ENCODE measurements around the gene LTBP2.

Gene LTBP2

GRCh38 chr14:74583689-74584434, 28.2 kb downstream of the LTBP2 start:
- H3K4me3 ChIP-seq (ENCODE audit: insufficient read depth, low read depth, low read length), result no peak overlapping the region
- H3K4me1 ChIP-seq (ENCODE audit: control insufficient read depth, insufficient read depth, low read length), result no peaks in the 10 kb centered on the region
- H3K9me3 ChIP-seq (ENCODE audit: control insufficient read depth, low read length), result no peaks in the 10 kb centered on the region
- H3K36me3 ChIP-seq (ENCODE audit: control insufficient read depth, insufficient read depth, low read length), result no peaks in the 10 kb centered on the region
- WGBS, 2 experiments, result 84 to 88% methylated on average over 6 of the region's 6 CpGs
- no peak overlapping the region for H3K27ac ChIP-seq (ENCODE audit: insufficient read depth, low read depth, low read length, poor library complexity, severe bottlenecking)
- H3K27me3 ChIP-seq (ENCODE audit: control insufficient read depth, insufficient read depth, low read length, poor library complexity, severe bottlenecking), result no peaks in the 10 kb centered on the region

DNA sequence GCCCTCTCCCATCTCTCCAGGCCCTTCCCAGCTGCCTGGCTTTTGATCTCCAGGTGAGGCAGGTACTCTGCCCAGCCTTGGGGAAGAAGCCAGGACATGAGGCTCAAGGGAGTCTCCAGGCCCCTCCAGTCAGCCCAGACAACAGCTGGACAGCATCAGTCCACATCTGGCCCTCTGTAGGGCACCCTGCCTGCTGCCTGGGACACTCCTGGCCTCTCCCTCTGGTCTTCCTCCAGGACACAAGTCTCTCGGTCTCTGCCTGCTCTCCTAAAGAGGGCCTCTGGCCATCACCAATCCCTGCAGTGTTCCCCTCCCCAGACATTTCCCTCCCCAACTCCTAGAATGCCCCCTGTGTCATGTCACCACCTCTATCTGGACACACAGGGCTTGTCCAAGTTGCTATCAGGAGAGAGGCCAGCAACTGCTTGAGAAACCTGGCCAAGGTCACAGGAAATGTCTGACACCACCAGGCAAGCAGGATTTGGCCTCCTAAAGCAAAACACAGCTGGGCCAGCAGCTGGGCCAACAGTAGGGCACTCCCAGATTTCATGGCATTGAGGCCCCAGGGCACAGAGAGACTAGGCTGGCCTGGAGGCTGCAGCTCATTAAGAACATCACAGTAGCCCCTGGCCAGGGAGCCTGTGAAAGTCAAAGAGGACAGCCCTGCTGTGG, 29.0 kb downstream of the LTBP2 start:
- no peaks in the 10 kb centered on the region for H3K27me3 ChIP-seq (ENCODE audit: control insufficient read depth, insufficient read depth, low read length, poor library complexity, severe bottlenecking)
- no peaks in the 10 kb centered on the region for H3K9me3 ChIP-seq (ENCODE audit: control insufficient read depth, low read length)
- no peak overlapping the region for H3K4me3 ChIP-seq (ENCODE audit: insufficient read depth, low read depth, low read length)
- H3K27ac ChIP-seq (ENCODE audit: insufficient read depth, low read depth, low read length, poor library complexity, severe bottlenecking), result no peak overlapping the region
- WGBS, 2 experiments, result 88 to 89% methylated on average over 1 of the region's 1 CpG
- no peaks in the 10 kb centered on the region for H3K4me1 ChIP-seq (ENCODE audit: control insufficient read depth, insufficient read depth, low read length)
- H3K36me3 ChIP-seq (ENCODE audit: control insufficient read depth, insufficient read depth, low read length), result no peaks in the 10 kb centered on the region

GRCh38 chr14:74580275-74580672, 31.8 kb downstream of the LTBP2 start:
- H3K27me3 ChIP-seq (ENCODE audit: control insufficient read depth, insufficient read depth, low read length, poor library complexity, severe bottlenecking), result no peaks in the 10 kb centered on the region
- WGBS, 2 experiments, result 87 to 96% methylated on average over 4 of the region's 4 CpGs

DNA sequence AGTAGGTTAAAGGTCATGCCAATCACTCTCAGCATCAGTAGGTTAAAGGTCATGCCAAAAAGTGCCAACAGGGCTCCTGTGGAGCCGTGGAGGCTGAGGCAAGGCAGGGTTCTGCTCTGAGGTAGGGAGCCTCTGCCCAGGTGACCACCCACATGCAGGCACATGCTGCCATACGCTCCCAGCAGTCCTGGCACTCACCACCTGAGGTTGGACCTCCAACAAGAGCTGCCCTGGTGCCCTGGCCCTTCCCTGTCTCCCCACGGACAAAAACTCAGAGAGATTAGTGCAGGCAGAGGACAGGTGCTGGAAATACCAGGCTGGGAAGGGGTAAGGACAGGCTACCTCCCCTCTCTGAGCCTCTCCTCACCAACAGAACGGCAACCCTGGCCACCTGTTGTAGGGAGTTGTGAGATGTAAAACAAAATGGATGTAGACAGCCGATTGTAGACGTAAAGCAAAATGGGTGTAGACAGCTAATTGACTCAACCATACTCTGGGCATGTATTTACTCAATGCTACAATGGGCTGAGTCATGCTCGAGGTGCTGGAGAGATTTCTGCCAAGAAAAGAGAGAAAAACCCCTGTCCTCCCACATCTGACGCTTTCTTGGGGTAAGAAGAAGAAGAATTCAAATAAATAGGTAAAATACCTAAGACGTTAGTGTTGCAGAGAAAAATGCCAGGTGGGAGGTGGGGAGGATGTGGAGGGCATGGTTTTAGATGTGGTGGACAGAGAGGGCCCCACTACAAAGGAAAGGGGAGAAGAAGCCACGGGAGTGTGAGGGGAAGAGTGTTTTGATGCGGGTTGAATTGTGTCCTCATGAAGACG, 32.4 kb downstream of the LTBP2 start:
- 89 to 91% methylated on average over 10 to 12 of the region's 12 CpGs for WGBS, 2 experiments
- Histone ChIP-seq H3K27ac (ENCODE audit: insufficient read depth, low read depth, low read length, poor library complexity, severe bottlenecking) (no peak overlapping the region), H3K9me3 (ENCODE audit: control insufficient read depth, low read length) (no peaks in the 10 kb centered on the region), H3K36me3 (ENCODE audit: control insufficient read depth, insufficient read depth, low read length) (no peaks in the 10 kb centered on the region), H3K27me3 (ENCODE audit: control insufficient read depth, insufficient read depth, low read length, poor library complexity, severe bottlenecking) (no peaks in the 10 kb centered on the region), H3K4me1 (ENCODE audit: control insufficient read depth, insufficient read depth, low read length) (peaks cover 3% of the 10 kb centered on the region), H3K4me3 (ENCODE audit: insufficient read depth, low read depth, low read length) (no peak overlapping the region)

More at GRCh38 chr14:74580275-74580672, 31.8 kb downstream of the LTBP2 start:
- no peaks in the 10 kb centered on the region for H3K4me1 ChIP-seq (ENCODE audit: control insufficient read depth, insufficient read depth, low read length)
- H3K27ac ChIP-seq (ENCODE audit: insufficient read depth, low read depth, low read length, poor library complexity, severe bottlenecking), result no peak overlapping the region
- no peak overlapping the region for H3K4me3 ChIP-seq (ENCODE audit: insufficient read depth, low read depth, low read length)
- H3K9me3 ChIP-seq (ENCODE audit: control insufficient read depth, low read length), result no peaks in the 10 kb centered on the region
- no peaks in the 10 kb centered on the region for H3K36me3 ChIP-seq (ENCODE audit: control insufficient read depth, insufficient read depth, low read length)

GRCh38 chr14:74578479-74578878, 33.6 kb downstream of the LTBP2 start:
- 77 to 82% methylated on average over 5 of the region's 5 CpGs for WGBS, 2 experiments
- H3K4me1 ChIP-seq (ENCODE audit: control insufficient read depth, insufficient read depth, low read length), result peaks cover 8% of the 10 kb centered on the region
- no peak overlapping the region for H3K27ac ChIP-seq (ENCODE audit: insufficient read depth, low read depth, low read length, poor library complexity, severe bottlenecking)
- no peaks in the 10 kb centered on the region for H3K36me3 ChIP-seq (ENCODE audit: control insufficient read depth, insufficient read depth, low read length)
- no peak overlapping the region for H3K4me3 ChIP-seq (ENCODE audit: insufficient read depth, low read depth, low read length)
- H3K27me3 ChIP-seq (ENCODE audit: control insufficient read depth, insufficient read depth, low read length, poor library complexity, severe bottlenecking), result no peaks in the 10 kb centered on the region
- H3K9me3 ChIP-seq (ENCODE audit: control insufficient read depth, low read length), result no peaks in the 10 kb centered on the region

GRCh38 chr14:74577948-74578275, 34.1 kb downstream of the LTBP2 start:
- 90 to 94% methylated on average over 3 of the region's 3 CpGs for WGBS, 2 experiments
- no peaks in the 10 kb centered on the region for H3K9me3 ChIP-seq (ENCODE audit: control insufficient read depth, low read length)
- peaks cover 13% of the 10 kb centered on the region for H3K4me1 ChIP-seq (ENCODE audit: control insufficient read depth, insufficient read depth, low read length)

GRCh38 chr14:74577247-74577947, 34.6 kb downstream of the LTBP2 start:
- Histone ChIP-seq H3K27me3 (ENCODE audit: control insufficient read depth, insufficient read depth, low read length, poor library complexity, severe bottlenecking) (no peaks in the 10 kb centered on the region), H3K4me1 (ENCODE audit: control insufficient read depth, insufficient read depth, low read length) (peaks cover 17% of the 10 kb centered on the region), H3K36me3 (ENCODE audit: control insufficient read depth, insufficient read depth, low read length) (no peaks in the 10 kb centered on the region), H3K27ac (ENCODE audit: insufficient read depth, low read depth, low read length, poor library complexity, severe bottlenecking) (no peak overlapping the region), H3K9me3 (ENCODE audit: control insufficient read depth, low read length) (no peaks in the 10 kb centered on the region), H3K4me3 (ENCODE audit: insufficient read depth, low read depth, low read length) (no peak overlapping the region)
- 92 to 93% methylated on average over 11 of the region's 11 CpGs for WGBS, 2 experiments

More at GRCh38 chr14:74577948-74578275, 34.1 kb downstream of the LTBP2 start:
- H3K36me3 ChIP-seq (ENCODE audit: control insufficient read depth, insufficient read depth, low read length), result no peaks in the 10 kb centered on the region
- no peak overlapping the region for H3K27ac ChIP-seq (ENCODE audit: insufficient read depth, low read depth, low read length, poor library complexity, severe bottlenecking)
- H3K27me3 ChIP-seq (ENCODE audit: control insufficient read depth, insufficient read depth, low read length, poor library complexity, severe bottlenecking), result no peaks in the 10 kb centered on the region
- H3K4me3 ChIP-seq (ENCODE audit: insufficient read depth, low read depth, low read length), result no peak overlapping the region

GRCh38 chr14:74575936-74576335, 36.1 kb downstream of the LTBP2 start:
- peaks cover 24% of the 10 kb centered on the region for H3K4me1 ChIP-seq (ENCODE audit: control insufficient read depth, insufficient read depth, low read length)

GRCh38 chr14:74575507-74575906, 36.5 kb downstream of the LTBP2 start:
- Histone ChIP-seq H3K4me1 (ENCODE audit: control insufficient read depth, insufficient read depth, low read length) (peaks cover 24% of the 10 kb centered on the region), H3K36me3 (ENCODE audit: control insufficient read depth, insufficient read depth, low read length) (no peaks in the 10 kb centered on the region), H3K9me3 (ENCODE audit: control insufficient read depth, low read length) (no peaks in the 10 kb centered on the region), H3K27me3 (ENCODE audit: control insufficient read depth, insufficient read depth, low read length, poor library complexity, severe bottlenecking) (no peaks in the 10 kb centered on the region), H3K27ac (ENCODE audit: insufficient read depth, low read depth, low read length, poor library complexity, severe bottlenecking) (no peak overlapping the region), H3K4me3 (ENCODE audit: insufficient read depth, low read depth, low read length) (no peak overlapping the region)
- WGBS, 2 experiments, result 89 to 98% methylated on average over 2 of the region's 2 CpGs

More at GRCh38 chr14:74575936-74576335, 36.1 kb downstream of the LTBP2 start:
- Histone ChIP-seq H3K36me3 (ENCODE audit: control insufficient read depth, insufficient read depth, low read length) (no peaks in the 10 kb centered on the region), H3K27me3 (ENCODE audit: control insufficient read depth, insufficient read depth, low read length, poor library complexity, severe bottlenecking) (no peaks in the 10 kb centered on the region), H3K27ac (ENCODE audit: insufficient read depth, low read depth, low read length, poor library complexity, severe bottlenecking) (no peak overlapping the region), H3K4me3 (ENCODE audit: insufficient read depth, low read depth, low read length) (no peak overlapping the region), H3K9me3 (ENCODE audit: control insufficient read depth, low read length) (no peaks in the 10 kb centered on the region)
- 92 to 95% methylated on average over 3 of the region's 3 CpGs for WGBS, 2 experiments

All from ectodermal cell (in vitro differentiated cells).